DOHH2 (cell line): ENCODE measurements around the gene NRXN3.

Experiments
- CTCF ChIP-seq: fragments of 200-600 bp; sonication (generic); IDR thresholded peaks from one replicate; pipeline ENCODE4 v1.5.1; 2014; ENCODE audit warnings: antibody characterized with exemption, mild to moderate bottlenecking, low read depth, low read length; ENCODE audit not compliant: poor library complexity, severe bottlenecking
- EZH2phosphoT487 ChIP-seq: fragments of 200-600 bp; sonication (generic); IDR thresholded peaks from 2 replicates; pipeline ENCODE4 v1.6.1; 2017; ENCODE audit warnings: borderline replicate concordance, mild to moderate bottlenecking, antibody characterized with exemption, low read length, moderate library complexity, mixed read lengths

- TF ChIP-seq CTCF = no peak
- no peak for TF ChIP-seq EZH2phosphoT487
Measured at GRCh38 chr14:79342942-79343341, 1172.8 kb downstream of the NRXN3 start.
